ENCODE measurements around the gene IGFALS.

DNA sequence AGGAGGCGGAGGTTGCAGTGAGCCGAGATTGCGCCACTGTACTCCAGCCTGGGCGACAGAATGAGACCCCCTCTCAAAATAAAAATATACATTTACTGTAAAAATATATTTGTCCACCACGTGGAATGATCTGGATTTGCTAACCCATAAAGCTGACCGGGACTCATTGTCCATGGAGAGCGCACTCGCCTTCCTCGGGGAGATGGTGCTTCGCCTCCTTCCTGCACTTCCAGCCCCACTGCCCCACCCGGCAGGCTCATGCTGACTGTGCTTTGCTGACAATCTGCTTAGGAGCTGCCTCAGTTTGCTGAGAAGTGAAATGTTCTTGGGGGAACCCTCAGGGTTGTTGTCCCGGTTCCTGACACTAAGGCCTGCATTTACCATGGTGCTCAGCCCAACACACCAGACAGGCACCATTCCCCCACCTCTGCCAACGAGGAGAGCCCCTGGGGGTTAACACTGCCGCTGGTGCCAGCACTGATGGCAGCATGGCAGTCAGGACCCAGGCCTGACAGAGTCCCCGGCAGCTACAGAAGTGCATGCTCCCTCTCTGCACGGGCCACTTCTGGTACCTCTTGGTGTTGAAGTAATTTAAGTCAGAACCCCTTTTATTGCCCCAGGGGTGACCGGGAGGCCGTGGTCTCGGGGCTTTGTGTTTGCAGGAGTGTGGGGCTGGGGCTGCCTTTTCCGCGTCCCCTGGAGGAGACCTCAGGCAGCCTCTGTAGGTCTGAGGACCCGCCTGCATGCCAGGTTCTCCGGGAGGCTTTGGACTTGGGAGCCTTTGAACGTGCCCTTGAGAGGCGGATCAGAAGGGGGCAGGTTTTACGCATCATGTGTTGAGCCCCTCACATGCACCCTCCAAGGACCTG, 8.3 kb downstream of the IGFALS start:
- TF ChIP-seq, protein P1, sequence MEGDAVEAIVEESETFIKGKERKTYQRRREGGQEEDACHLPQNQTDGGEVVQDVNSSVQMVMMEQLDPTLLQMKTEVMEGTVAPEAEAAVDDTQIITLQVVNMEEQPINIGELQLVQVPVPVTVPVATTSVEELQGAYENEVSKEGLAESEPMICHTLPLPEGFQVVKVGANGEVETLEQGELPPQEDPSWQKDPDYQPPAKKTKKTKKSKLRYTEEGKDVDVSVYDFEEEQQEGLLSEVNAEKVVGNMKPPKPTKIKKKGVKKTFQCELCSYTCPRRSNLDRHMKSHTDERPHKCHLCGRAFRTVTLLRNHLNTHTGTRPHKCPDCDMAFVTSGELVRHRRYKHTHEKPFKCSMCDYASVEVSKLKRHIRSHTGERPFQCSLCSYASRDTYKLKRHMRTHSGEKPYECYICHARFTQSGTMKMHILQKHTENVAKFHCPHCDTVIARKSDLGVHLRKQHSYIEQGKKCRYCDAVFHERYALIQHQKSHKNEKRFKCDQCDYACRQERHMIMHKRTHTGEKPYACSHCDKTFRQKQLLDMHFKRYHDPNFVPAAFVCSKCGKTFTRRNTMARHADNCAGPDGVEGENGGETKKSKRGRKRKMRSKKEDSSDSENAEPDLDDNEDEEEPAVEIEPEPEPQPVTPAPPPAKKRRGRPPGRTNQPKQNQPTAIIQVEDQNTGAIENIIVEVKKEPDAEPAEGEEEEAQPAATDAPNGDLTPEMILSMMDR (IDR thresholded peaks at IDR 0.05), result no peak
- TF ChIP-seq POLR2A (IDR thresholded peaks at IDR 0.05), result no peak

All from heart left ventricle (tissue), 13 donors.